ENCODE results near the gene CLIC6.
"Not testable (repeated sequence)": the region's sequence is repeated elsewhere in the genome, so short reads cannot be mapped to it uniquely, and the experiment has no call there.

Gene CLIC6

DNA sequence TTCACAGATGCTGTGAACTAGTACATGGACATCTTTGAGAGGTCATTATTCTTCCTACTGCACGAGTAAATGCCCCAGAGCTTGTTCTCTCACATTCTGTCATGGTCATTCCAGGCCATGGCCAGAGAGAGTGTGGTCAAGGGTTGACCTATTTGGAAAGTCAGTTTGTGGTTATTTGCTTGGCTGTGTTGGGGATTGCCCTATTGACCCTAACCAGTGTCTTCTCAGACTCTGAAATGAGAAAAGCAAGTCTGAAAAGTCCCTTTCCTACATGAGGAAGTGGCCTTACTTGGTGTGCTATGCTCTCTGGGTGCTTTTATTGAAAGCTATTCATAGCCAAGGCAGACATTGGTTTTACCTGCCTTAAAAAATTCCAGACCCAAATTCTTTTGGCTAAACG is 26.6 kb downstream of the CLIC6 start:
- FAIRE-seq: no peak

DNA sequence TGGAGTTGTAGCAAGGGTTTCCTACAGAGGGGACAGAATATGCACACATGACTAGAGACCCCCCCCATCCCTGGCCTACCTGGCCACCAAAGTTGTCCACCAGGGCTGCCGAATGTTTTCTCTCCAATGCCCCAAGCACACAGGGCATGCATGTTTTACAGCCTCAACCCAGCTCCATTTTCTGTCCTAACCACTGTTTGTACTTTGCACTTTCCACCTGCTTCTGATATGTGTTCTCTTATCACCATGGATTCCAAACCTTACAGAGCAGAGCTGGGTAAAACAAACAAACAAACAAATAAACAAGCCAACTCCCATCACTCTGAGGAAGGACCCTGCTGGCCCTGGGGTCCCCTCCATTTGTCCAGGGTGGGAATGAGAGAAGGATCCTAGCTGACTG is 27.3 kb downstream of the CLIC6 start:
- FAIRE-seq: no peak

- no peak for FAIRE-seq
Observed at GRCh38 chr21:34697826-34698225, 29.0 kb downstream of the CLIC6 start.

DNA sequence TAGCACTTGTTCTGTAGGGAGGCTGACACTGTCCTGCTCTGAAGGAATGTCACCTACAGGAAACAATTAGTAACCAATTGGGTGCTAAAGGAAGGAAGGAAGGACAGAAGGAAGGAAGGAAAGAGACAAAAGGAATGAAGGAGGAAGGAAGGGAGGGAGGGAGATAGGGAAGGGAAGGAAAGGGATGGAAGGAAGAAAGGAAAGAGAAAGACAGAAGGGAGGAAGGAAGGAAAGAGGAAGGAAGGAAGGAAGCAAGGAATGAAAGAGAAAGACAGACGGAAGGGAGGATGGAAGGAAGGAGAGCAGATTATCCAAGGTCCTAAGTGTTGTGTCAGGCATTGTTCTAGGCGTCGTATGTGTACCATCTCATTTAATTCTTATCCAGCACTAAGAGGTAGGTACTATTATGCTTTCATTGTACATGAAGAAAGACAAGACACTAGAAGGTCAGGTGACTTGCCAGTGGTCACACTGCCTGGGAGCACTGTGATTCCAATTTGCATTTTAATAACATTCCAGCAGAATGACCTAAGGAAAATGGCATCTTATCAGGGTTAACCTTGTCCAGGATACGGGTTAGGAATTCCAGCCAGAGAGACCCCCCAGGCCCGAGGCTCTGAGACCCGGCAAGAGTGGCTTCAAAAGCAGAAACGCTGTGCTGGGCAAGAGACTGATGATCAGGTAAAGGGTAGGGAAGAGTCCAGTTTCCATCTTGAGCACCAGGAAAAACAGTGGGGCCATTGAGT is 29.6 kb downstream of the CLIC6 start:
- FAIRE-seq: no peak

DNA sequence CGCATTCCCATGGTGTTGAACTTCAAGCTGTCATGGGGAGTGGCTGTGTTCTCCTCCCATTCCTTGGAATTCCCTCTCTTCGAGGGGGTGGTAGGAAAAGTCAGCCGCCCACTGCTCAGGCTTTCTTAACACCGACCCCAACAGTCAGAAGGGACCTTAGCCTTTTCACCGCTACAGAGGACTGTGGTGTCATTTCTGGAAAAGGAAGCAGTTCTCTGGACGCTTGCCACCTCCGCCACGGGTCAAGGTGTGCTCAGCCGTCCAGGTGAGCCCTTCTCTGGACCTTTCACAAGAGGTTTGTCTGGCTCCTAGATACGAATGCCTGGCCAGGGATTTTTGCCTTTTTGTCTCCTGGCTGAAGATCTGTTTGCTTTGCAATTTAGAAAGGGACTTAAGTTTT is 31.8 kb downstream of the CLIC6 start:
- no peak for FAIRE-seq

- FAIRE-seq: no peak
Observed at GRCh38 chr21:34701726-34702125, 32.9 kb downstream of the CLIC6 start.

DNA sequence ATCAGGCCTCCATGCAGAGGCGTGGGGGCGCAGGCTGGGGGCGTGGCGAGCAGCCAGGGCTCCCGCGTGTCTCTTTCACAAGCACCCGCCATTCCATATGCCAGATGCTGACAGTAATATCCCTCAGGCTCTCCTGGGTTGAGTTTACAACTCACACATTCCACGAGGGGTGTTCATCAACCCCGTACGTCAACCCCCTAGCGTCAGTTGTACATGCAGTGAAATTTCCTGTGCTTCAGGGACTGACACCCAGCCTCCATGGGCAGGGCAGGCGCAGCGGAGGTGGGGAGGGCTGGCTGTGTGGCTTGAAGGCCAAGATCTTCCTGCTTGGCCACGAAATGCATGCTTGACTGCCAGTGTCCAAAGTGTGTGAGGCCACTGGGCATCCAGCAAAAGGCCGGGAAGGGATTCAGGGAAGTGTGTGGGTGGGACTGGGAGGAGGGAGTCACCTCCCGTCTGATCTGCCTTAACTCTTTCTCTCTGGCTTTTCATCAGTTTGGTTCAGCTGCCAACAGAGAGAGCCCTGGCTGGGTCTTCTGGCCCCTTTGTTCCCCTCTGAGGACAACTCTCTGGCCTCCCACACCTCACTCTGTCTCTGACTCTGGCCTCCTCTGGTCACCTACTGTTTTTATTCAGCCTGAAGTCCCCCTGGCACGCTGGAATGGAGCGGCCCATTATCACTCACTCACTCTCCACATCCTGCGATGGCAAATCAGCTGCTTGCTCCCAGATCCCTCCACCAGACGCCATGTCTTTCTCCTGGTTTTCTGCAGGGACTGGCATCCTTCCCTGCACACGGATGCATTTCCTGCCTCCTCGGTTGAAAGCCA is 33.8 kb downstream of the CLIC6 start:
- no peak for FAIRE-seq

DNA sequence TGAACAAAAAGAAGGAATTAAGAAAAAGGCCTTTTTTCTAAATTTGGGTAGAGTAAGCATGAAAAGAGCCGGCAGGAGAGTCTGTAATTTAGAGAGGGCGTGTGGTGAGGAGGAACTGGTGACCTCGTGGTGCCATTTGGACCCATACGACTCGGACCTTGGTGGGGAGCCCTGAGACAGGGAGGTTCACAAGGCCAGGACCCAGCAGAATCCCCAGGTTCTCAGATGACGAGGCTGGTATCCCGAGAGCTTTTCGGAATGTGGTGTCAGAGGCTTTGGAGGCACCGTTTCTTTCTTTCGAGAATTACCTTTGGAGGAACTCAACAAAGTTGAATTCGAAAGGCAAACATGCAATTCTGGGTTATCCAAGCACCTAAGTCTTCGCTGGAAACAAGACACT is 34.8 kb downstream of the CLIC6 start:
- no peak for FAIRE-seq

DNA sequence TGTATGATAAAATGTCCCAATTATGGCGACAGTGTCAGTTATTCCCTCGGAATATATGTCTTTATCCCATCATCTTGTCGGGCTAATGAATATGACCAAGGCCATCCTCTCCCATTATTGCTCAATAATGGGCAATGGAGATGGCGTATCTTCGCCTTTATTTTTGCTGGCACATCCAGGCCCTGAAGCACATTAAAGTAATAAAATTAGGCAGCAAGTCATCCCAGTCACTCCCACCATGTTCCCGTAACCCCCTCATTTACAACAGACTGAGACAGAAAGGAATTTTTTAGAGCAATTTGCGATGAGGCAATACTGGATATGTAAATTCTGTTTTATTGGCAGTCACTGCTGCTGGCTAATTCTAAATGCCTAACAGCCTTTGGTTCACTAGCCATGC is 35.3 kb downstream of the CLIC6 start:
- no peak for FAIRE-seq

- no peak for FAIRE-seq
Observed at GRCh38 chr21:34705011-34705410, 36.2 kb downstream of the CLIC6 start.

DNA sequence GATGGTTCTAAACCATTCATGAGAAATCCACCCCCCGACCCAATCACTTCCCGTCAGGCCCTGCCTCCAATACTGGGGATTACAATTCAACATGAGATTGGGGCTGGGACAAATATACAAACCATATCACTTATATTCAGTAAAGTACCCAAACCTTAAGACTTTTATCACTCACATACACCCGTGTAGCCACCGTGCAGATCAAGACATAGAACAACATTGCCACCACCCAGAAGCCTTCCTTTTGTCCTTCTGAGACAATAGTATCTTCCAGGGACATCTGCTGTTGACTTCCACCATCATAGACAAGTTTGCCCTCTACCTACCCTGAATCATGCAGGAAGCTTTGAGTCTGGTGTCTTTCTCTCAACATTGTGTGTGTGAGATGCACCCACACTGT is 37.5 kb downstream of the CLIC6 start:
- no peak for FAIRE-seq

DNA sequence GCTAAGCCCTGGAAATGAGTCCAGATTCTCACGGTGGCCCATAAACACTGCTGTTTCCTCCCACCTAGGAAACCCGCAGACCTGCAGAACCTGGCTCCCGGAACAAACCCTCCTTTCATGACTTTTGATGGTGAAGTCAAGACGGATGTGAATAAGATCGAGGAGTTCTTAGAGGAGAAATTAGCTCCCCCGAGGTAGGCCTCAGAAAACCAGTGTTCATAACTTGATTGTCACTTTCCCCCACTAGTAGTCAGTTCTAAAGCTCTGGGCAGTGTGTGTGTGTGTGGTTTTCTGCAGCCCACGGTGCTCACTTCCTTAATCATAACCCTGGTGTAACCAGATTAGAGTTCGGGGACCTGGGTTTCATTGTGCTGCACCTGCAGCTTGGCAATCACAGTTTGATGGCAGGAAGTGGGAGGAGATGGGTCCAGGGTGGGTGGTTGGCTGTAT is 39.1 kb downstream of the CLIC6 start:
- FAIRE-seq: no peak

DNA sequence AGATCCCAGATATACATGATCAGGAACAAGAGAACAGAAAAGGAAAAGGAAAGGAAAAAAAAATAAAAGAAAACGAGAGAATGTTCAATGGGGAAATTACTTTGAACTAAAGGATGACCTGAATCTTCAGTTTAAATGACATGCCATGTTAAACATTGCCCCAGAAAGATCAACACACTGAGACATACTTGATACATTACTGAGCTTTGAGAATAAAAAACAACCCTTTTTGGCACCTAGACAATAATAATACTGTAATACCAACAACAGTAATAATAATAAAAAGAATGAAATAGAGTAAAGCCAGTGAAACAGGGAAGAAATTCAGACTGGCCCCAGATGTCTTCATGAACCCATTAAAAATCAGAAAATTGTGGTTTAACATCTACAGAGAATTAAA is 44.8 kb downstream of the CLIC6 start:
- FAIRE-seq: no peak

DNA sequence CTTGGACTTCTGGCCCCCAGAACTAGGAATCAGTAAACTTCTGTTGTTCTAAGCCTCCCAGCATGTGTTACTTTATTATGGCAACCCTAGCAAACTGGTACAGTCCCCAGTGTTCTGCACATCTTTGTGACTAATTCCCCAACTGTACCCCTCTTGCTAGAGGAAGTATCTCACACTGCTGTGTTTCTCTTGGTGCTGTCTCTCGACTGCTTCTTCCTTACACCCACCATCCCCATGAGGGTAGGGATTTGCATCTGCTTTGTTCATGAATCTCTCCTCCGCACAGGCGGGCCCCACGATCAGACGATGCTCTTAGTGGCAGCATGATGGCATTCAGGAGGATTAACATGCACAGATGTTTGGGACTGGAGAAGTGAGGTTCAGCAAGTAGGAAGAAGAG is 46.7 kb downstream of the CLIC6 start:
- FAIRE-seq: no peak

DNA sequence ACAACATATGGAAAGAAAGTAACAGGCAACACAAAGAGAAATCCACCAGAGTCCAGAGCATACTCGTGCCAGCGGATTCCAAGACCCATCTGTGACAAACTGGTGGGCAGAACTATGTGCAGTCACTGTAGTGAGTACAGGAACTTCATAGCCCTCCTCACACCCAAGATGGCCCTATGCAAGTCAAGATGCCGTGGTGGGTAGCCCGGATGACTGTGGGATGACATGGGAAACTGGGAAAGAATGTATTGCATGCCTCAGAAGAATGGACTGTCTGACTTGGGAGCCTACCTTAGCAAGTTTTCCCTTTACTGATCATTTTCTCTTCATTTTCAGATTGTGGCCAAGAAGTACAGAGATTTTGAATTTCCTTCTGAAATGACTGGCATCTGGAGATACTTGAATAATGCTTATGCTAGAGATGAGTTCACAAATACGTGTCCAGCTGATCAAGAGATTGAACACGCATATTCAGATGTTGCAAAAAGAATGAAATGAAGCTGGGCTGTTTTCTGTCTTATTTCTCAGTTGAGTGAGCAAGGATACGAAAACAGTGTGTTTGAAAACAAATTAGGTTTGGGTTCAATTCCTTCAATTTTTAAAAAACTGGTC is 47.3 kb downstream of the CLIC6 start:
- no peak for FAIRE-seq

DNA sequence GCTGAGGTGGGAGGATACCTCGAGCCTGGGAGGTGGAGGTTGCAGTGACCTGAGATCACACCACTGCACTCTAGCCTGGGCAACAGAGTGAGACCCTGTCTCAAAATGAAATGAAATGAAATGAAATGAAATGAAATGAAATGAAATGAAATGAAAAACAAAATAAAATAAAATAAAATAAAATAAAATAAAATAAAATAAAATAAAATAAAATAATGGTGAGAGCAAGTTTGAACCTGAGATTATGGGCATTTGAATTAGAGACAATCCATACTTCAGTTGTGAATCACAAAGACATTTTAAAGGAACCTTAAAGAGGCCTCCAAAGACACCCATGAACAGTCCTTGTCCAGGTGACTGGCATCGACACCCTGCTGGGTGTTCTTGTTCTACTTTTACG is 49.7 kb downstream of the CLIC6 start:
- not testable (repeated sequence) for FAIRE-seq

GRCh38 chr21:34722684-34723300 is 54.0 kb downstream of the CLIC6 start:
- FAIRE-seq: no peak

DNA sequence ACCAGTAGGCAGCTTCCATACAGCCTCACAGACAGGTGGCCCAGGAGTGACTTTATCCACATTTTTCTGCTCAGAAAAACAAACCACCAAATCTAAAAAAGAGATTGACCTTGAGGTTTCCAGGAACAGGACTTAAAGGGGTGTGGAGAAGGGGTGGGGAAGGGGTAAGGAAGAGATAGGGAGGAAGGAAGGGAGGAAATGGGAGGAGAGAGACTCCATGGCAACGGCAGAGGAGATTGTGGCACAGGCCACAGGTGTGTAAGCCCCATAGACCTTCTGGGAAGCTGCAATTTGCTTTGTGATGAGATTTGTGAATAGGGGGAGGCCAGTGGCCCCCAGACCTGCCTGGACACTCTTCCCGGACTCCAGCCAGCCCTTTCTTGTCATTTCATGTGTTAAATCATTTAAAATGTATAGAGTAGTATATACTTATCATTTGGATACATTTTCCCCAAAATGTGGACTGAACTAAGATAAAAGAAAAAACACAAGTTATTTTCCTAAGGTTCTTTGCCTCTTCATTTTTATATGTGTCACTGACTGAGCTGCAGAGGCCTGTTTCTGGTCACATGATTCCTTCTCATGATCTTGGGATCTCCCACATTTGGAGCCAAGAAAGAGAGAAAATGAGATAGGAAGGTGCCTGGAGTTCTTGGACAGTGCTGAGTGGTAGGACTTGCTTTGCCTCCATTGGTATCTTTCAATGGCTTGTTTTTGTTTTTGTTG is 55.5 kb downstream of the CLIC6 start:
- no peak for FAIRE-seq

GRCh38 chr21:34724857-34725195 is 56.0 kb downstream of the CLIC6 start:
- no peak for FAIRE-seq

GRCh38 chr21:34726627-34727337 is 58.0 kb downstream of the CLIC6 start:
- FAIRE-seq: no peak

DNA sequence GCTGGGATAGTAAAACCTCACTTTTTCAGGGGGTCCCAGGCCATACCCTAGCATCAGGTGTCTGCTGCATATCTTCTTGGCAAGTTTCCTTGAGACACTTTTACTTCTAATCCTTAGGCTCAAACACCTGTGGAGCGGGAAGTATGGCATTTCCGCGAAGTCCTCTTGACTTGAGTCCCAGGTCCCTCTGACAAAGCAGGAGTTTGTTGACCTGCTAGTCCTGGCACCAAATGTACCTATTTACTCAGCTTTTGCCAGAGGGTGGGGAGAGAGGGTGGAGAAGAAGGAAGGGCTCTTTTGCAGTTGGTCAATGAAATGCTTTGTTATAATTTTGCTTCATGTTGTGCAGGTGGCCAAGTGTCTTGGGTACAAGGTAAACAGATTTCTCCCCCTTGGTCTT is 59.7 kb downstream of the CLIC6 start:
- no peak for FAIRE-seq

GRCh38 chr21:34730194-34730593 is 61.4 kb downstream of the CLIC6 start:
- no peak for FAIRE-seq

Data from endometrium (tissue), 2 donors.